ENCODE measurements around the gene GSC2. TPM values are rescaled to one million over a fixed set of nuclear protein-coding genes. Genes with fewer than 3 reads are reported as not detected.

The GSC2 gene
- total and polyA plus RNA-seq, 8 donors: not detected

DNA sequence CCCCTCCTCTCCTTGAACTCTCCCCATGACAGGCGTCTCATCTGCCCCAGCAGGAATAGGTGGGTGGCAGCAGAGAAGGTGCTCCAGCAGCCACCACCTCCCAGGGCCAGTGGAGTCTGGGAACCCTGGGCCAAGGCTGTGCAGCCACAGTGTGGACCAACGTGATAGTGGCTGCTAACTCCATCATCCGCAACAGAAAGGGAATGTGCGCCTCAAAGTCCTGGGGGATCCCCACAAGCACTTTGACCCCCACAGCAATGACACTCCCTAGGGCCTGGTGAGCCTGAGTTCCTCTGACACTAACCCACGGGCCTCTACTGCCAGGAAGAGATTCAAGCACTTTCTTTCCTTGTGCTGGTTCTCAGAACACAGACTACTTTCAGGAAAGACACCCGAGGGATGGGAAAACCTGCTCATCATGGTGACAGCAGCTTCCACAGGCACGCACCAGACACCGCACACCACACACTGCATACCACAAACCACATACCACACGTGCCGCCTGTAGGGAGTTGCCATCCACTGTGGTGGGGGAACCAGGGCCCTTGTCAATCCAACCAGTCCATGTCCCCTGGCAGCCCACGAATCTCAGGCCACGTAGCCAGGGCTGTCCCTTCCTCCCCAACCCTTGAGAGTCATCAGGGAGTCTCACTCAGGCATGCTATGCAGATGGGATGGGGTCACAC, 31.8 kb upstream of the GSC2 start:
- TF ChIP-seq POLR2A (IDR thresholded peaks at IDR 0.05) (no peak), EP300 (IDR thresholded peaks at IDR 0.05) (no peak), POLR2AphosphoS5 (IDR thresholded peaks at IDR 0.05) (no peak)
- TF ChIP-seq, protein P1, sequence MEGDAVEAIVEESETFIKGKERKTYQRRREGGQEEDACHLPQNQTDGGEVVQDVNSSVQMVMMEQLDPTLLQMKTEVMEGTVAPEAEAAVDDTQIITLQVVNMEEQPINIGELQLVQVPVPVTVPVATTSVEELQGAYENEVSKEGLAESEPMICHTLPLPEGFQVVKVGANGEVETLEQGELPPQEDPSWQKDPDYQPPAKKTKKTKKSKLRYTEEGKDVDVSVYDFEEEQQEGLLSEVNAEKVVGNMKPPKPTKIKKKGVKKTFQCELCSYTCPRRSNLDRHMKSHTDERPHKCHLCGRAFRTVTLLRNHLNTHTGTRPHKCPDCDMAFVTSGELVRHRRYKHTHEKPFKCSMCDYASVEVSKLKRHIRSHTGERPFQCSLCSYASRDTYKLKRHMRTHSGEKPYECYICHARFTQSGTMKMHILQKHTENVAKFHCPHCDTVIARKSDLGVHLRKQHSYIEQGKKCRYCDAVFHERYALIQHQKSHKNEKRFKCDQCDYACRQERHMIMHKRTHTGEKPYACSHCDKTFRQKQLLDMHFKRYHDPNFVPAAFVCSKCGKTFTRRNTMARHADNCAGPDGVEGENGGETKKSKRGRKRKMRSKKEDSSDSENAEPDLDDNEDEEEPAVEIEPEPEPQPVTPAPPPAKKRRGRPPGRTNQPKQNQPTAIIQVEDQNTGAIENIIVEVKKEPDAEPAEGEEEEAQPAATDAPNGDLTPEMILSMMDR (IDR thresholded peaks at IDR 0.05): no peak
- Histone ChIP-seq H3K9me3 (no peaks in the 10 kb centered on the region), H3K4me1 (peaks cover 19 to 25% (median 22%) of the 10 kb centered on the region in 4 donors), H3K4me3 (no peak overlapping the region), H3K36me3 (no peaks in the 10 kb centered on the region), H3K27me3 (no peaks in the 10 kb centered on the region), H3K27ac (no peak overlapping the region)
- WGBS, 5 donors: 67 to 76% (median 75%) methylated on average over 9 to 12 of the region's 12 CpGs
- intact Hi-C loops (cut with DNase I; ENCODE audit: low total_unique reads): loop anchor here (10.0 kb wide), 1 partner anchor 273 kb away; no protein-coding TSS in a partner anchor
- DNase-seq: no peak

DNA sequence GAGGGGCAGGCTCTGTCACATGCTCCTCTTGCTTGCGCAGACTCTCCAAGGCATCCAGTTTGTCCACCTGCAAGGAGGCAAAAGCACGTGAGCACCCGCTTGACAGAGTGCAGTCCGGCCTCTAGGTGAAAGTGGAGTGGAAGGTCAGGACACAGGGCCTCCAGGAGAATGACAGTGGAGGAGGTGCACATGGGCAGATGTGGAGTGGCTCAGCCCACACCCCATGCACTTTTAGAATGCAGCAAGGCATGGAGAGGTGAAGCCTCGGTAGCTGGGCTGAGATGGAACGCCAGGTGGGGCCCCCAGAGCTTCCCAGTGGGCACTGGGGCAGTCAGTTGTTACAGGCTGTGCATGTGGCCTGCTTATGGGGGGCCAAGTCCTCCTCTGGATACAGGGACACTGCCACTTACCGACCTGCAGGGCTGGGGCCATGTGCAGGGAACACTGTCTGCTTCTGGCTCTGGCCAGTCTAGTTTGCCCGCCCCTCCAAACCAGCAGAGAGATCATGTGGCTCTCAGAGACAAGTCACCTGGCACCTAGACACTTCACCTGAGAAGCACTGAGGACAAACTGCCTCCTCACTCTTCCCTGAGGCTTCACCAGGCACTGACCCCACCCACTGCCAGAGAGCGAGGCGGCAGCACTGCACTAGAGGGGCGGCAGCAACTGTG, 30.8 kb upstream of the GSC2 start:
- intact Hi-C loops (cut with DNase I; ENCODE audit: low total_unique reads): loop anchor here (10.0 kb wide), 1 partner anchor 274 kb away; no protein-coding TSS in a partner anchor
- TF ChIP-seq EP300 (IDR thresholded peaks at IDR 0.05) (no peak), POLR2AphosphoS5 (IDR thresholded peaks at IDR 0.05) (no peak), POLR2A (IDR thresholded peaks at IDR 0.05) (no peak)
- TF ChIP-seq, protein P1 (IDR thresholded peaks at IDR 0.05): no peak
- H3K27ac ChIP-seq: no peak overlapping the region
- no peaks in the 10 kb centered on the region for H3K9me3 ChIP-seq
- H3K4me3 ChIP-seq: no peak overlapping the region
- H3K4me1 ChIP-seq: peaks cover 21 to 33% (median 30%) of the 10 kb centered on the region in 4 donors
- no peaks in the 10 kb centered on the region for H3K36me3 ChIP-seq
- no peak for DNase-seq
- WGBS, 5 donors: 86 to 91% (median 89%) methylated on average over 10 to 11 of the region's 11 CpGs
- no peaks in the 10 kb centered on the region for H3K27me3 ChIP-seq

DNA sequence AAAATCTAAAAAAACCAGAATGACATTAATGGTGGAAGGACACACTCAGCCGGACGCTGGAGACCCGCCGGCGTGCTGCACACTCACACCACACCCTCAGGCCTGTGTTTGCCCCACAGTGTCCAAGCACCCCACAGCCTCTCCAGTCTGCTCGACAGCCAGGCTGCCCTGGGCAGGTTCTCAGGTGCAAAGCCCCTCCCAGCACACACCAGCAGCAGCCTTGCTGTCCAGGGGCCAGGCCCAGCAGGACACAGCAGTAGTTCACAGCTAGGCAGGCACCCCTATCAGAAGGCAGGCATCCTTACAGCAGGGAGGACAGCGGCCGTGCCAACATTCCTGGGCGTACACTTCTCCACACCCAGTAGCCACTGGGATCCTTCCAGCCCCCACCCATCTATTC, 30.1 kb upstream of the GSC2 start:
- Histone ChIP-seq H3K4me1 (peaks cover 27 to 39% (median 36%) of the 10 kb centered on the region in 4 donors), H3K36me3 (peaks cover 0 to 4% (median 2%) of the 10 kb centered on the region in 4 donors), H3K27ac (peak overlapping the region in 2 of 5 donors; percentile 93 to 94), H3K4me3 (no peak overlapping the region), H3K27me3 (no peaks in the 10 kb centered on the region), H3K9me3 (no peaks in the 10 kb centered on the region)
- DNase-seq: no peak
- intact Hi-C loops (cut with DNase I; ENCODE audit: low total_unique reads): loop anchor here (10.0 kb wide), 1 partner anchor 275 kb away; no protein-coding TSS in a partner anchor
- TF ChIP-seq POLR2A (IDR thresholded peaks at IDR 0.05) (no peak), EP300 (IDR thresholded peaks at IDR 0.05) (no peak), POLR2AphosphoS5 (IDR thresholded peaks at IDR 0.05) (no peak)
- TF ChIP-seq, protein P1 (IDR thresholded peaks at IDR 0.05): no peak
- WGBS, 5 donors: 86 to 91% (median 88%) methylated on average over 6 to 9 of the region's 9 CpGs

DNA sequence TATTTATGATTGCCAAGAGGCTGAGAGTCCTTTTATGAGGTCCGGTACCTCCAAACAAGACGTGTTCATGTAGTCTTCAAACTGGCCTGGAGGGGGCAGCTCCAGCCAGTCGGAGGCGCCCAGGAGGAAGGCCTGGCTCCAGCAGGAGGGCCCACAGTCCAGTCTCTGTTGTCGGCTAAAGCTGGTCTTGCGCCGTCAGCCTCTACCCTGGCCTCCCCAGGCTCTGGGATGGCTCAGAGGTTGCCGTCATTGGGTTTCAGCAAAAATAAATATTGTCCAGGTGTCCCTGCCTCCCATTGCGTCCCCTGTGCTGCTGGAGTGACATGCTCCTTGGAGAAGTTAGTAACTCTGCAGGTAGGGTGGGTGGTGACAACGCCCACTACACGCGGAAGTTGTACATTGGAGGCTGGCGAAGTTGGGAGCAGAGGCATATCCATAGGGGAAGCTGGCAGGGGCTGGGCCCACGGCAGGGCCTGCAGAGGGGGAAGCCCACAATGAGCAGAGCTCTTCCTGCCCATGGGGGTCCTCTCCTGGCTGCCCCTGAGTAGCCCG, 29.5 kb upstream of the GSC2 start:
- Histone ChIP-seq H3K9me3 (no peaks in the 10 kb centered on the region), H3K4me1 (peaks cover 33 to 46% (median 42%) of the 10 kb centered on the region in 4 donors), H3K36me3 (peaks cover 0 to 4% (median 2%) of the 10 kb centered on the region in 4 donors), H3K27ac (peak overlapping the region; percentile 92 to 98 (median 94)), H3K27me3 (no peaks in the 10 kb centered on the region), H3K4me3 (peak overlapping the region; percentile 91 to 96 (median 94))
- WGBS, 5 donors: 17 to 34% (median 27%) methylated on average over 12 to 15 of the region's 15 CpGs
- TF ChIP-seq EP300 (IDR thresholded peaks at IDR 0.05) (no peak), POLR2AphosphoS5 (IDR thresholded peaks at IDR 0.05) (peak in 1 of 3 donors; percentile 42)
- TF ChIP-seq, protein P1 (IDR thresholded peaks at IDR 0.05): peak in 5 of 7 experiments; percentile 41 to 70 (median 62)
- intact Hi-C loops (cut with DNase I; ENCODE audit: low total_unique reads): loop anchor here (10.0 kb wide), 1 partner anchor 275 kb away; no protein-coding TSS in a partner anchor
- DNase-seq: peak; percentile 80 to 94
